Gastrocnemius medialis (tissue), 4 donors: ENCODE measurements around the gene ATP2A1. TPM values are rescaled to one million over a fixed set of nuclear protein-coding genes. Genes with fewer than 3 reads are reported as not detected.

ENCODE experiments used
- ATAC-seq, 2 donors: fragments of 150-250 bp; one replicate each; pipeline ENCODE4 v1.9.1; 2016
- DNase-seq, 2 donors: peaks; one replicate each; pipeline ENCODE4 v3.0.0-alpha.2; 2019
- H3K27ac ChIP-seq, 4 donors: fragments of 200-600 bp; sonication (generic); 1 replicate in 1 of 4; 2 replicates in 3 of 4; pipeline ENCODE4 v1.5.1; 2016 to 2018; ENCODE audit warnings: mild to moderate bottlenecking in 2 of 4, moderate library complexity in 1 of 4
- H3K27me3 ChIP-seq, 3 donors: fragments of 200-600 bp; sonication (generic) in 2 of 3; 1 replicate in 1 of 3; 2 replicates in 2 of 3; pipeline versions ENCODE4 v1.5.1 to v1.6.0; 2016 to 2019; ENCODE audit warnings: mild to moderate bottlenecking in 1 of 3, moderate library complexity in 1 of 3
- H3K36me3 ChIP-seq, 2 donors: fragments of 200-600 bp; sonication (generic) in 1 of 2; one replicate each; pipeline ENCODE4 v1.5.1; 2017 to 2018
- H3K4me1 ChIP-seq, 2 donors: fragments of 200-600 bp; sonication (generic) in 1 of 2; one replicate each; pipeline ENCODE4 v1.5.1; 2016 to 2017; ENCODE audit warnings: mild to moderate bottlenecking in 2 of 2
- H3K4me3 ChIP-seq, 4 donors: fragments of 200-600 bp; sonication (generic) in 3 of 4; 1 replicate in 1 of 4; 2 replicates in 3 of 4; pipeline ENCODE4 v1.5.1; 2016 to 2019; ENCODE audit warnings: mild to moderate bottlenecking in 2 of 4
- H3K9me3 ChIP-seq, 3 donors: fragments of 200-600 bp; sonication (generic) in 2 of 3; 1 replicate in 1 of 3; 2 replicates in 2 of 3; pipeline ENCODE4 v1.5.1; 2016 to 2019
- POLR2A ChIP-seq, 2 donors: fragments of 450-650 bp; IDR thresholded peaks; one replicate each; pipeline ENCODE4 v1.6.1; 2017; ENCODE audit warnings: antibody characterized with exemption in 2 of 2, mild to moderate bottlenecking in 2 of 2, moderate library complexity in 2 of 2
- in situ Hi-C, 4 donors: fragments of 200-750 bp; cut with MboI; loops; one replicate each; pipeline versions ENCODE4 v1.15.0 to v1.8.0; 2017; ENCODE audit warnings: low sequenced_read_pairs in 4 of 4
- intact Hi-C: fragments of 100-400 bp; cut with DNase I; formaldehyde crosslinking; loops from one replicate; pipeline ENCODE4 v1.15.1; 2023; ENCODE audit warnings: low total_unique reads
- total RNA-seq, 4 donors: library from RNA; depleted of rRNA; stranded (reverse); fragments of >200 nt; gene quantifications; one replicate each; pipeline versions ENCODE4 v1.1.0 to v1.2.3, GENCODE V29; 2016
- TF ChIP-seq, protein P1 (sequence below), 5 experiments: fragments of 450-650 bp in 3 of 5; fragments of 200-600 bp in 2 of 5; sonication (generic) in 2 of 5; IDR thresholded peaks in 4 of 5; conservative IDR thresholded peaks in 1 of 5; 1 replicate in 4 of 5; 2 replicates in 1 of 5; pipeline ENCODE4 v1.5.1; 2016 to 2019; ENCODE audit warnings: antibody characterized with exemption in 5 of 5, mild to moderate bottlenecking in 3 of 5, moderate library complexity in 3 of 5

Gene ATP2A1
- total RNA-seq, 4 donors from 2014 or later, result 380 to 909 (median 764) TPM

DNA sequence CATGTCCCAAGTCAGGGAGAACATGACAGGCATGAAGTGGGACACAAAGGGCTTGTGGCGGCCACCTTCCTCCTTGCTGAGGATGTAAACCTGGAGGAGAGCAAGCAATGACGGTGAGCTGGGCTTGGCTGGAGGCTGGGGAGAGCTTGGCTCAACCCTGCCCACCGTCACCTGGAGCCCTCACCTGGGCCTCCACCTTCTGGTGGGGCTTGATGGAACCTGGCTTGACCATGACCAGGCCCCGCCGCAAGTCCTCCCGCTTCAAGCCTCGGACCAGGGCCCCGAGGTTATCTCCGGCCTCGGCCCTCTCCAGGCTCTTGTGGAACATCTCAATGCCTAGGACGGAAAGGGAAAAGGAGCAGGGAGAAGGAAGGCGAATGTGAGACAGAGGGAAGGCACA, 34.5 kb upstream of the ATP2A1 start:
- no peak overlapping the region for H3K4me3 ChIP-seq
- DNase-seq, result no peak
- peaks cover 20 to 24% of the 10 kb centered on the region in 2 donors for H3K4me1 ChIP-seq
- intact Hi-C loops (no loop called here), in situ Hi-C loops (loop anchor here in 1 of 4 donors (25.0 kb wide), 1 partner anchor 306 kb away; the partner anchor contains the start of gene NUPR1)
- TF ChIP-seq POLR2A (IDR thresholded peaks at IDR 0.05), result no peak
- TF ChIP-seq, protein P1, sequence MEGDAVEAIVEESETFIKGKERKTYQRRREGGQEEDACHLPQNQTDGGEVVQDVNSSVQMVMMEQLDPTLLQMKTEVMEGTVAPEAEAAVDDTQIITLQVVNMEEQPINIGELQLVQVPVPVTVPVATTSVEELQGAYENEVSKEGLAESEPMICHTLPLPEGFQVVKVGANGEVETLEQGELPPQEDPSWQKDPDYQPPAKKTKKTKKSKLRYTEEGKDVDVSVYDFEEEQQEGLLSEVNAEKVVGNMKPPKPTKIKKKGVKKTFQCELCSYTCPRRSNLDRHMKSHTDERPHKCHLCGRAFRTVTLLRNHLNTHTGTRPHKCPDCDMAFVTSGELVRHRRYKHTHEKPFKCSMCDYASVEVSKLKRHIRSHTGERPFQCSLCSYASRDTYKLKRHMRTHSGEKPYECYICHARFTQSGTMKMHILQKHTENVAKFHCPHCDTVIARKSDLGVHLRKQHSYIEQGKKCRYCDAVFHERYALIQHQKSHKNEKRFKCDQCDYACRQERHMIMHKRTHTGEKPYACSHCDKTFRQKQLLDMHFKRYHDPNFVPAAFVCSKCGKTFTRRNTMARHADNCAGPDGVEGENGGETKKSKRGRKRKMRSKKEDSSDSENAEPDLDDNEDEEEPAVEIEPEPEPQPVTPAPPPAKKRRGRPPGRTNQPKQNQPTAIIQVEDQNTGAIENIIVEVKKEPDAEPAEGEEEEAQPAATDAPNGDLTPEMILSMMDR (IDR thresholded peaks at IDR 0.05 in 4 of 5, conservative IDR thresholded peaks at IDR 0.05 in 1 of 5), result no peak
- ATAC-seq, result no peak
- no peak overlapping the region for H3K27ac ChIP-seq
- H3K9me3 ChIP-seq, result no peaks in the 10 kb centered on the region
- H3K36me3 ChIP-seq, result peaks cover 0 to 42% of the 10 kb centered on the region in 2 donors
- H3K27me3 ChIP-seq, result no peaks in the 10 kb centered on the region

DNA sequence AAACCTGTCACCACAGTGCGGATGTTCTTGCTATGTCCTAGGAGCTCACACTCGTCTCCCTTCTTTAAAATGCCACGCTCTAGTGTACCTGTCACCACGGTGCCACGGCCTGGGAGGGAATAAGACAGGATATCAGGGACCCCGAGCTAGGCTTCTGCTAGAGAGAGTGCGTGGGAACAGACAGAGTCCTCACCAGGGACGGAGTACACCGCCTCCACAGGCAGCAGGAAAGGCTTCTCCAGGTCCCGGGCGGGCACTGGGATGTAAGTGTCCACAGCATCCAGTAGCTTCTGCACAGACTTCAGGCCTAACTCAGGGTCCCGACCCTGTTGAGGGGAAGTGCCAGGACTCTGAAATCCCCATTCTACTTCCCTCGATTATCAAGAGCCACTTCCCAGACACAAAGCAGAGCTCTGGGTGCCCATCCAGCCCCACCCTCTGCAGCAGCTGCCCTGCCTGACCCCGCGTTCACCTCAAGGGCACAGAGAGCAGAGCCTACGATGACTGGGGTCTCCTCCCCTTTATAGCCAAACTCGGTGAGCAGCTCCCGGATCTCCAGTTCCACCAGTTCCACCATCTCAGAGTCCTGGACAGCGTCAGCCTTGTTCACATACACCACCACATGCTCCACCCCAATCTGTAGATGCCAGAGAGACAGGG, 33.9 kb upstream of the ATP2A1 start:
- DNase-seq (no peak), ATAC-seq (no peak)
- H3K4me1 ChIP-seq, result peaks cover 20 to 24% of the 10 kb centered on the region in 2 donors
- peaks cover 0 to 42% of the 10 kb centered on the region in 2 donors for H3K36me3 ChIP-seq
- in situ Hi-C loops (loop anchor here in 1 of 4 donors (25.0 kb wide), 1 partner anchor 307 kb away; the partner anchor contains the start of gene NUPR1), intact Hi-C loops (no loop called here)
- H3K27ac ChIP-seq, result no peak overlapping the region
- H3K27me3 ChIP-seq, result no peaks in the 10 kb centered on the region
- TF ChIP-seq, protein P1 (IDR thresholded peaks at IDR 0.05 in 4 of 5, conservative IDR thresholded peaks at IDR 0.05 in 1 of 5), result no peak
- no peak for TF ChIP-seq POLR2A (IDR thresholded peaks at IDR 0.05)
- no peak overlapping the region for H3K4me3 ChIP-seq
- H3K9me3 ChIP-seq, result no peaks in the 10 kb centered on the region

DNA sequence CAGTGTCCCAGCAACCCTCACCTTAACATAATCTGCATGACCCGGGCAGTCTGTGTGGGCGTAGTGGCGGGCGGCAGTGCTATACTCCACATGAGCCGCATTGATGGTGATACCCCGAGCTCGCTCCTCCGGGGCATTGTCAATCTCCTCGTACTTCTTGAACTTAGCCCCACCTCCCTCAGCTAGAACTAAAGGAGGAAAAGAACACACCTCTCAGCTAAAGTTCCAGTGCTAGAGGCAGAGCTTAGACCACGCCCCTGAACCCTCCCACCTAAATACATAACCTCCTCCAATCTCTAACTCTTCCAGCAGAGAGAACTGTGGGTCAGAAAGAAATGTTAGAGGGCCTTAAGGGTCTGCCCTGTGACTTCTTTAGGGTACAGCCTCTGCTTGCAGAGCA, 33.0 kb upstream of the ATP2A1 start:
- ATAC-seq, result no peak
- intact Hi-C loops (no loop called here), in situ Hi-C loops (loop anchor here in 1 of 4 donors (25.0 kb wide), 1 partner anchor 308 kb away; the partner anchor contains the start of gene NUPR1)
- TF ChIP-seq, protein P1 (IDR thresholded peaks at IDR 0.05 in 4 of 5, conservative IDR thresholded peaks at IDR 0.05 in 1 of 5), result no peak
- TF ChIP-seq POLR2A (IDR thresholded peaks at IDR 0.05), result no peak
- peaks cover 20 to 24% of the 10 kb centered on the region in 2 donors for H3K4me1 ChIP-seq
- H3K4me3 ChIP-seq, result peak overlapping the region; percentile 93 to 100 (median 98)
- H3K27me3 ChIP-seq, result no peaks in the 10 kb centered on the region
- H3K9me3 ChIP-seq, result no peaks in the 10 kb centered on the region
- no peak for DNase-seq
- H3K27ac ChIP-seq, result peak overlapping the region; percentile 92 to 96 (median 94)
- peaks cover 0 to 42% of the 10 kb centered on the region in 2 donors for H3K36me3 ChIP-seq

DNA sequence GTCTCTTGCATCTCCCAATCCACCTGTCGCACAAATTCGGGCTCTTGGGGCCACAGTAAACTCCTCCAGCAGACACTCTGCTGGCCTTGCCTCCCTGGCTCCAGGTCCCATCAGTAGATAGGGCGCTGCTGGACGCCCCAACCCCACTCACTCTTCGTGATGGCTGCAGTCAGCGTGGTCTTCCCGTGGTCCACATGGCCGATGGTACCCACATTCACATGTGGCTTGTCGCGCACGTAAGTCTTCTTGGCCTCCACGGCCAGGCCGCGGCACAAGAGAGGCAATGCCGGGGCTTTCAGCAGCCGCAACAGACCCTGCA, 32.6 kb upstream of the ATP2A1 start:
- peak overlapping the region; percentile 92 to 96 (median 94) for H3K27ac ChIP-seq
- ATAC-seq (no peak), DNase-seq (no peak)
- H3K4me1 ChIP-seq, result peaks cover 20 to 24% of the 10 kb centered on the region in 2 donors
- H3K36me3 ChIP-seq, result peaks cover 0 to 42% of the 10 kb centered on the region in 2 donors
- no peaks in the 10 kb centered on the region for H3K27me3 ChIP-seq
- peak overlapping the region; percentile 93 to 100 (median 98) for H3K4me3 ChIP-seq
- TF ChIP-seq, protein P1 (IDR thresholded peaks at IDR 0.05 in 4 of 5, conservative IDR thresholded peaks at IDR 0.05 in 1 of 5), result no peak
- TF ChIP-seq POLR2A (IDR thresholded peaks at IDR 0.05), result no peak
- intact Hi-C loops, result loop anchor here (1.0 to 2.0 kb wide), 4 partner anchors 18 to 105 kb away; partner anchors contain the start of genes ATXN2L, NFATC2IP, RABEP2 and SH2B1
- in situ Hi-C loops, result loop anchor here in 1 of 4 donors (25.0 kb wide), 1 partner anchor 308 kb away; the partner anchor contains the start of gene NUPR1
- no peaks in the 10 kb centered on the region for H3K9me3 ChIP-seq
